H1 (cell line): ENCODE measurements around the gene NSUN6. TPM values are rescaled to one million over a fixed set of nuclear protein-coding genes. Genes with fewer than 3 reads are reported as not detected.

Source experiments
- HDAC2 ChIP-seq, 2 experiments: fragments of 300-600 bp in 1 of 2; sonication (generic) in 1 of 2; IDR thresholded peaks; 2 replicates each; pipeline ENCODE4 v1.6.1; 2011 to 2012; ENCODE audit warnings: low read depth in 2 of 2, low read length in 2 of 2, mild to moderate bottlenecking in 2 of 2, moderate library complexity in 2 of 2, borderline replicate concordance in 1 of 2, inconsistent platforms in 1 of 2
- polyA plus RNA-seq, 7 experiments: library from polyadenylated mRNA; depleted of rRNA in 3 of 7; stranded (reverse) in 5 of 7; unstranded in 2 of 7; fragments of >200 nt in 5 of 7; fragments of 200-250 nt in 2 of 7; gene quantifications; 1 replicate in 5 of 7; 2 replicates in 1 of 7; 4 replicates in 1 of 7; pipeline versions ENCODE4 v1.2.1 to v1.2.3, GENCODE V29; 2011 to 2013; ENCODE audit warnings: missing spikeins in 2 of 7, mixed read lengths in 2 of 7
- total RNA-seq: library from RNA; stranded (reverse); fragmentation: NEBNext Ultra II Directional; extraction: Animal tissue kit (Norgen Biotek cat#: 25700); gene quantifications from 2 replicates; pipeline ENCODE4 v1.2.1, GENCODE V29; 2021

The NSUN6 gene
- total and polyA plus RNA-seq, 2 of the 8 experiments (the other 6 are each of a cell fraction or from before 2014, with no cell fraction given): 5.9 to 14.4 TPM

GRCh38 chr10:18659819-18660535, 8.6 kb upstream of the NSUN6 start (continued):
- TF ChIP-seq HDAC2 (IDR thresholded peaks at IDR 0.05; ENCODE audit: borderline replicate concordance in 1 of 2, low read depth in 2 of 2, low read length in 2 of 2): 0 out of 4 replicates have a peak, but pooled peaks of 1 of the 2 experiments have one; percentile 54
